ENCODE results near the gene OVOL3.

GRCh38 chr19:36160821-36161596, 50.1 kb downstream of the OVOL3 start:
- TF ChIP-seq POLR2AphosphoS5 (IDR thresholded peaks at IDR 0.05) (no peak), CTCF (IDR thresholded peaks at IDR 0.05) (no peak)
